ENCODE measurements around the gene ZGPAT. TPM values are rescaled to one million over a fixed set of nuclear protein-coding genes. Genes with fewer than 3 reads are reported as not detected.

Gene ZGPAT
- total and polyA plus RNA-seq, 5 donors: 14.5 to 29.5 (median 17.6) TPM

DNA sequence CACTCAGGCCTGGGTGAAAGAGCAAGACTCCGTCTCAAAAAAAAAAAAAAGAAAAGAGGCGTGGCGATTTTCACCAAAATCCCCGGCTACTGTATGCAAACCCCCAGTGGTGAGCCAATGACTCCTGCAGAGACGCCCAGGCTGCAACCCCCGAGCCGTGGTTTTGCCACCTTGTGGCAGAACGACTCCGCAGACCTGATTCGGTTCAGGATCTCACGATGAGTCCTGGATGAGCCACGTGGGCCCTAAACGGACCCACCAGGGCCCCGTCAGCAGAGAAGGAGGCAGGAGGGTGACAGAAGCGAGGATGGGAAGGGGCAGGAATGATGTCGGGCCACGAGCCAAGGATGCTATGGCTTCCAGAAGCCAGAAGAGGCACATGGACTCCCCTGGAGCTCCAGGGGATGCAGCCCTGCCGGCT, 74.2 kb downstream of the ZGPAT start:
- Histone ChIP-seq H3K9me3 (ENCODE audit: control insufficient read depth, low read length) (no peaks in the 10 kb centered on the region), H3K4me3 (ENCODE audit: low read length) (no peak overlapping the region), H3K4me1 (ENCODE audit: control insufficient read depth, insufficient read depth, low read length) (no peaks in the 10 kb centered on the region), H3K27ac (ENCODE audit: low read length) (no peak overlapping the region), H3K27me3 (ENCODE audit: control insufficient read depth, insufficient read depth) (no peaks in the 10 kb centered on the region)
- DNase-seq (peak in 1 of 3 donors; percentile 24), ATAC-seq (no peak)
- intact Hi-C loops (cut with DNase I): loop anchor here in 1 of 4 donors (10.0 kb wide), 1 partner anchor 247 kb away; the partner anchor contains the start of gene PTK6
- WGBS: 81% methylated on average over 17 of the region's 18 CpGs

DNA sequence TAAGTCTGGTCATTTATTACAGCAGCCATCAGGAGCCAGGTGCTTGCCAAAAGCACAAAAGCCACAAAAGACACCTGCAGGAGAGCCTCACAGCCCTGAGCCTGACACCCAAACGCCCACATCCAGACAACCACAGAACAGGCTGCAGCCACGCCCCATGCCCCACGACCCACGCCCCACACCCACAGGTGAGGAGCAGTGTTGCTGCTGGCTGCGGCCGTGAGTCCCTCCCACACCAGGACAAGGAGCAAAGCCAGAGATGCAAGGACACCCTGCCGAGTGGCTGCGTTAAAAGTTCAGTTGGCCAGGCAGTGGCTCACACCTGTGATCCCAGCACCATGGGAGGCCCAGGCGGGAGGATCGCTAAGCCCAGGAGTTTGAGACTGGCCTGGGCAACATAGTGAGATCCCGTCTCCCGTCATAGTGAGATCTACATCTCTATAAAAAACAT, 74.7 kb downstream of the ZGPAT start:
- H3K27me3 ChIP-seq (ENCODE audit: control insufficient read depth, insufficient read depth): no peaks in the 10 kb centered on the region
- 91% methylated on average over 12 of the region's 12 CpGs for WGBS
- H3K4me1 ChIP-seq (ENCODE audit: control insufficient read depth, insufficient read depth, low read length): no peaks in the 10 kb centered on the region
- H3K9me3 ChIP-seq (ENCODE audit: control insufficient read depth, low read length): no peaks in the 10 kb centered on the region
- peak in 1 of 3 donors; percentile 27 for DNase-seq
- H3K27ac ChIP-seq (ENCODE audit: low read length): no peak overlapping the region
- no peak overlapping the region for H3K4me3 ChIP-seq (ENCODE audit: low read length)
- no peak for ATAC-seq
- intact Hi-C loops (cut with DNase I): loop anchor here in 1 of 4 donors (10.0 kb wide), 1 partner anchor 248 kb away; the partner anchor contains the start of gene PTK6

DNA sequence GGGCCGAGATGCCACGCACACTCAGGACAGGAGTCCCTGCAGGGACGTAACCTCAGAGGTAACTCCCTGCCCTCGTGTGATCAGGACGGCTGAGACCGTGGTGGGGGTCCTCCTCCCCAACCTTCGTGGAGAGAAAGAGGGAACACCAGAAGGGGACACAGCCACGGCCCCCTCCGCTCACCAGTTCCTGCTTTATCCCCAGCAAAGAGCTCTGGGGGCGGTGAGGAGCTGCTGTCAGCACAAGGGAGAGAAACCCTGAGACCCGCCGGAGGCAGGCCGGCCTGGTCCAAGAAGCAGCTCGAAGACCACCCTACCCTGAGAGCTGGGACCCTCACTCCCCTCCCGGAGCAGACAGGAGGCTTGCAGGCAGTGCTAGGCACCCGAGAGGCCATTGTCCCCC, 76.1 kb downstream of the ZGPAT start:
- ATAC-seq: no peak
- intact Hi-C loops (cut with DNase I): loop anchor here in 1 of 4 donors (10.0 kb wide), 1 partner anchor 249 kb away; the partner anchor contains the start of gene PTK6
- no peak overlapping the region for H3K4me3 ChIP-seq (ENCODE audit: low read length)
- no peaks in the 10 kb centered on the region for H3K27me3 ChIP-seq (ENCODE audit: control insufficient read depth, insufficient read depth)
- no peaks in the 10 kb centered on the region for H3K4me1 ChIP-seq (ENCODE audit: control insufficient read depth, insufficient read depth, low read length)
- DNase-seq: peak in 1 of 3 donors; percentile 36
- H3K27ac ChIP-seq (ENCODE audit: low read length): no peak overlapping the region
- 81% methylated on average over 16 of the region's 16 CpGs for WGBS
- no peaks in the 10 kb centered on the region for H3K9me3 ChIP-seq (ENCODE audit: control insufficient read depth, low read length)

DNA sequence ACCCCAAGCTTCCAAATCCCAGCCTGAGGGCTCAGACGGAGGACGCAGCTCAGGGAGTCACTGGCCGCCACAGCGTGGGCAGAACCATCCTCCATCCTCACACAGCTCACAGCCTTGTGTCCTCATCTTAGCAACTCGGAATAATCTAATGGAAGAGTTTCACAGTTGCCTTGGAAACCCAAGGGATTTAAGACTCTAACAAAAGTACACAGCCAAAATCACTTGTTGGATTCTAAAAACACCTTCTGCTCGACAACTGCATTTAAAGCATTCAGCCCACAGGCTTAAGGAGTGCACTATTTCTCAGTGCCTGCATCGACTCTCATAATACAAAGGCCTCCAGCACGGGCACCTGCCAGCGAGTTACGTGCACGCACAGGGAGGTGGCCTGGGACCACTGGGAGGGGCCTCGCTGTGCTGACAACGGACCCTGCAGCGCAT, 77.9 kb downstream of the ZGPAT start:
- Histone ChIP-seq H3K4me3 (ENCODE audit: low read length) (no peak overlapping the region), H3K27ac (ENCODE audit: low read length) (no peak overlapping the region), H3K9me3 (ENCODE audit: control insufficient read depth, low read length) (no peaks in the 10 kb centered on the region), H3K4me1 (ENCODE audit: control insufficient read depth, insufficient read depth, low read length) (peaks cover 5% of the 10 kb centered on the region), H3K27me3 (ENCODE audit: control insufficient read depth, insufficient read depth) (no peaks in the 10 kb centered on the region)
- WGBS: 66% methylated on average over 14 of the region's 14 CpGs
- DNase-seq (peak in 1 of 3 donors; percentile 20), ATAC-seq (no peak)
- intact Hi-C loops (cut with DNase I): loop anchor here in 2 of 4 donors (2.0 to 10.0 kb wide), 3 partner anchors 77 to 251 kb away; partner anchors contain the start of genes ABHD16B (in 1 of the 2), PTK6 (in 1 of the 2) and TPD52L2 (in 1 of the 2)

Other genes with a start within 250 kb of the ZGPAT start
- 1 to 10 TPM in 2 of 4 donors, not detected in 2; 1.1 to 2.3 TPM for gene KCNQ2, start 235.4 kb upstream of the ZGPAT start, total RNA-seq
- gene KCNQ2, start 235.4 kb upstream of the ZGPAT start, polyA plus RNA-seq: under 0.01 TPM
- 1,000 to 10,000 TPM in 1 of 4 donors, 100 to 1,000 TPM in 3; 701 to 1,033 (median 894) TPM for gene EEF1A2, start 209.0 kb upstream of the ZGPAT start, total RNA-seq
- gene EEF1A2, start 209.0 kb upstream of the ZGPAT start, polyA plus RNA-seq: 952 TPM
- gene PPDPF, start 187.3 kb upstream of the ZGPAT start, total RNA-seq: 100 to 1,000 TPM; 143 to 244 (median 223) TPM
- 276 TPM for gene PPDPF, start 187.3 kb upstream of the ZGPAT start, polyA plus RNA-seq
- gene PTK6, start 170.7 kb upstream of the ZGPAT start, total RNA-seq: under 1 TPM in 2 of 4 donors, not detected in 2; 0.09 to 0.15 TPM
- gene PTK6, start 170.7 kb upstream of the ZGPAT start, polyA plus RNA-seq: 0.14 TPM
- gene SRMS, start 160.3 kb upstream of the ZGPAT start, total RNA-seq: not detected
- not detected for gene SRMS, start 160.3 kb upstream of the ZGPAT start, polyA plus RNA-seq
- gene FNDC11, start 153.9 kb upstream of the ZGPAT start, total RNA-seq: under 1 TPM in 3 of 4 donors, not detected in 1; 0.09 to 0.20 (median 0.17) TPM
- gene FNDC11, start 153.9 kb upstream of the ZGPAT start, polyA plus RNA-seq: 0.14 TPM
- 10 to 100 TPM; 15.6 to 29.5 (median 16.2) TPM for gene HELZ2, start 133.8 kb upstream of the ZGPAT start, total RNA-seq
- gene HELZ2, start 133.8 kb upstream of the ZGPAT start, polyA plus RNA-seq: 8.7 TPM
- 1 to 10 TPM; 7.0 to 7.7 (median 7.3) TPM for gene GMEB2, start 80.9 kb upstream of the ZGPAT start, total RNA-seq
- gene GMEB2, start 80.9 kb upstream of the ZGPAT start, polyA plus RNA-seq: 6.5 TPM
- gene STMN3, start 54.6 kb upstream of the ZGPAT start, total RNA-seq: 1 to 10 TPM; 4.0 to 9.3 (median 5.8) TPM
- gene STMN3, start 54.6 kb upstream of the ZGPAT start, polyA plus RNA-seq: 7.1 TPM
- 10 to 100 TPM; 12.3 to 14.8 (median 13.3) TPM for gene RTEL1, start 49.7 kb upstream of the ZGPAT start, total RNA-seq
- 7.7 TPM for gene RTEL1, start 49.7 kb upstream of the ZGPAT start, polyA plus RNA-seq
- 1 to 10 TPM in 2 of 4 donors, under 1 TPM in 1, not detected in 1; 0.23 to 1.4 (median 1.1) TPM for gene TNFRSF6B, start 11.4 kb upstream of the ZGPAT start, total RNA-seq
- 2.7 TPM for gene TNFRSF6B, start 11.4 kb upstream of the ZGPAT start, polyA plus RNA-seq
- 10 to 100 TPM; 40.1 to 49.7 (median 44.3) TPM for gene ARFRP1, start 63 bp upstream of the ZGPAT start, total RNA-seq
- gene ARFRP1, start 63 bp upstream of the ZGPAT start, polyA plus RNA-seq: 38.7 TPM
- 1 to 10 TPM; 2.1 to 2.9 (median 2.7) TPM for gene LIME1, start 28.6 kb downstream of the ZGPAT start, total RNA-seq
- gene LIME1, start 28.6 kb downstream of the ZGPAT start, polyA plus RNA-seq: 2.7 TPM
- gene SLC2A4RG, start 31.7 kb downstream of the ZGPAT start, total RNA-seq: 10 to 100 TPM; 42.7 to 69.1 (median 50.1) TPM
- 39.2 TPM for gene SLC2A4RG, start 31.7 kb downstream of the ZGPAT start, polyA plus RNA-seq
- 10 to 100 TPM; 14.4 to 18.1 (median 16.3) TPM for gene ZBTB46, start 123.2 kb downstream of the ZGPAT start, total RNA-seq
- gene ZBTB46, start 123.2 kb downstream of the ZGPAT start, polyA plus RNA-seq: 6.7 TPM
- not detected for gene ABHD16B, start 153.5 kb downstream of the ZGPAT start, total RNA-seq
- 0.54 TPM for gene ABHD16B, start 153.5 kb downstream of the ZGPAT start, polyA plus RNA-seq
- 10 to 100 TPM; 62.1 to 73.5 (median 63.6) TPM for gene TPD52L2, start 157.2 kb downstream of the ZGPAT start, total RNA-seq
- 52.3 TPM for gene TPD52L2, start 157.2 kb downstream of the ZGPAT start, polyA plus RNA-seq
- 10 to 100 TPM; 43.1 to 51.0 (median 49.9) TPM for gene DNAJC5, start 187.1 kb downstream of the ZGPAT start, total RNA-seq
- gene DNAJC5, start 187.1 kb downstream of the ZGPAT start, polyA plus RNA-seq: 32.2 TPM
- 10 to 100 TPM; 35.5 to 47.0 (median 44.0) TPM for gene UCKL1, start 248.4 kb downstream of the ZGPAT start, total RNA-seq
- 36.5 TPM for gene UCKL1, start 248.4 kb downstream of the ZGPAT start, polyA plus RNA-seq

Measured in right cardiac atrium (tissue), 5 donors.